Measurements from ENCODE around the gene ABCC6.
"Not testable (repeated sequence)": the region's sequence is repeated elsewhere in the genome, so short reads cannot be mapped to it uniquely, and the experiment has no call there.

Gene ABCC6

DNA sequence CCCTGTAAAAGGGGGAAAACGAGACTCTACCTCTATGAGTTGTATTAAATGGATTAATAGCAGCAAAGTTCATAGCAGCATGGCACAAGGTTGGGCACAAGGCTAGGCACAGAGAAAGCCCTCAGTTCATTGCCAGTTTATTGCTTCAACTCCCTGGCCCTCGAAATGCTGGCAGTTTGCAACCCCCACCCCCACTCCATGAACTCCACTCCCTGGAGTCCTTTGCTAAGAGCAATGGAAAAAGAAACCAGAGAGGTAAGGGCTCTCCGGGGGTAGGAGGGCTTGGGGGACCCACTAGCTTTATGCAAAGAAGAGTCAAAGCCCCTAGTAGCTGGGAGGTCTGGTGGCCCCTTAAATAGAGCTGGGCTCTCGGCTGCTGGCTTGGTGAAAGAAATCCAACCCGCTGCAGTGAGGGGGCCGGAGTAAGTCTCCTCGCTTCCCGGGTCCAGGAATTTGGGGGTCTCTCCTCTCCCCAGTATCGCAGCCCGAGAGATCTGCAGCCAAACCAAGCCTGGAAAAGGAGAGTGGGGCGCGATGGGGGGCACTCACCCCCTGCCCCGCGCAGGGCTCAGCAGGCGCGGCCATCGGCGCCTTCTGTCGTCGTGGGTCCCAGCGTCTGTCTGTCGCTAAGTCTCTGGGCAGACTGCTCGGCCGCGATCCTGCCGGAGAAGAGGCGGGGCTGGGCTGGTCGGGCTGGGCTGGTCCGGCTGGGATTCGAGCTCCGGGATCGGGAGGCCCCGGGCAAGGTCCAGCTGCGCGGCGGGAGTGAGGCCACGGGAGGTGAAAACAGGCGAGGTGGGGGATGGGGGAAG, at the start of gene ABCC6:
ABCC6 (minus strand) TSS at position 645 of the 812 bp plus-strand sequence; CDS start at position 585, 60 bp downstream.
- DNase-seq, result not testable (repeated sequence)

- not testable (repeated sequence) for DNase-seq
Measured at GRCh38 chr16:16272573-16273221, 49.4 kb upstream of the ABCC6 start.

GRCh38 chr16:16271658-16272057, 48.4 kb upstream of the ABCC6 start:
- not testable (repeated sequence) for DNase-seq

DNA sequence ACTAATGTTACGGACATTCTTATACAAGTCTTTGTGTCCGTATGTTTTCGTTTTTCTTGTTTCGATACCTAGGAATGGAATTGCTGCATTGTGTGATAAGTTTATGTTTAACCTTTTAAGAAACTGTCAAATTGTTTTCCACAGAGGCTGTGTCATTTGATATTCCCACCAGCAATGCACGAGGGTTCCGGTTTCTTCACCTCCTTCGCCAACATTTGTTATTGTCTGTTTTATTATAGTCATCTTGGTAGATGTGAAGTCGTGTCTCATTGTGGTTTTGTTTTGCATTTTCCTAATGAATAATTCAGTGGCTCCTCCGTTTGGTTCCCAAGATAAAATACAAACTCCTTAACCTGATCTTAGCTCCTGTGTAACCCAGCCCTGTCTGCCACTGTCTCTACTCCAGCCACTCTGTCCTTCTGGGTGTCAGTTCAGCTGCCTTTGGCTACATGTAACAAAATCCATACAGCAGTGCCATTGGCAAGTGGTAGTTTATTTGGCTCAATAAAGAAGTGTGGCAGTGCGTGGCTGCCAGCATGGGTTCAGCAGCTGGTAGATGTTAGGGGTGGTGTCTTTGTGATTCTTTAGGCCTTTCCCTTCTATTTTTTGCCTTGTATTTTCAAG, 45.0 kb upstream of the ABCC6 start:
- DNase-seq, result not testable (repeated sequence)

DNA sequence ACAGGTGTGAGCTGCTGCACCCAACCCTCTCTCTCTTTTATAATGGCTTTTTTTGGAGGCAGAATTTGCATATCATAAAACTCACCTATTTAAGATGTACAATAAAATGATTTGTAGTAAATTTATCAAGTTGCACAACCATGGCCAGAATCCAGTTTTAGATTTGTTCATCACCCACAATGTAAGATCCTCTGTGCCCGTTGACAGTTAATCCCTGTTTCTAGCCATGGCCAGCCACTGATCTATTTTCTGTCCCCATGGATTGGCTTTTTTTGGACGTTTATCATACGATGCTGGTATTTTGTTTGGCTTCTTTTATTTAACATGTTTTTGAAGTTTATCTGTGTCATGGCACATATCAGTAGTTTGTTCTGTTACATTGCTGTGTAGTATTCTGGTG, 44.4 kb upstream of the ABCC6 start:
- DNase-seq, result not testable (repeated sequence)

GRCh38 chr16:16265044-16265443, 41.8 kb upstream of the ABCC6 start:
- not testable (repeated sequence) for DNase-seq

GRCh38 chr16:16263947-16264346, 40.7 kb upstream of the ABCC6 start:
- not testable (repeated sequence) for DNase-seq

GRCh38 chr16:16262954-16263555, 39.8 kb upstream of the ABCC6 start:
- not testable (repeated sequence) for DNase-seq

DNA sequence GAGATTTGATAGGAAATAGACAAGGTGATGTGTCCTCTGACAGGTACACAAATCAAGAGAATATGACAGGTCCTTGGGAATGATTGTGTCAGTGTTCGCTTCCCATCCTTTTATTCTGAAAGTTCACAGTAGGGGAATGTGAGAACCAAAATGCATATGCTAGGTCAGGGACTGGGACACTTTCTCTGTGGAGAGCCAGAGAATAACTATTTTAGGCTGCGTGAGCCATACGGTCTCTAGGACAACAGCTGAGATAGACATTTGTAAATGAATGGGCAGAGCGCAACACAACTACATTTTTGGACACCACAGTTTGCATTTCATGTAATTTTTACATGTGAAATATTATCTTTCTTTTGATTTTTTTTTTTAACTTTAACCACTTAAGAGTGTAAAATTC, 36.7 kb upstream of the ABCC6 start:
- not testable (repeated sequence) for DNase-seq

DNA sequence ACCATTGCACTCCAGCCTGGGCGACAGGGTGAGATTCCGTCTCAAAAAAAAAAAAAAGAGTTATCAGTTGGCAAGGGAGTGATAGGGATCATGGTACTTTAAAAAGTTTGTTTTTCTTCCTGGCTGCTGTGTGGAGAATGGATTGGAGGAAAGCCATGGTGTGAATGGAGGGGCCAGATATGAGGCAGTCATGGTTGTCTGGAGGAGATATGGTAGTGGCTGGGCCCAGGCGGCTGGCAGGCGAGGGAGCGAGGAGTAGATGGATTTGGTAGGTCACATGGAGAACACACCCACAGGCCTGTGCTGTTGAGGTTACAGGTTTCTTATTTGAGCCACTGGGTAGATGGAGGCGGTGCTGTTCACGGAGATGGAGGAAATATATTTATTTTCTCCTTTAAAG, 35.5 kb upstream of the ABCC6 start:
- DNase-seq, result not testable (repeated sequence)

- DNase-seq, result not testable (repeated sequence)
Measured at GRCh38 chr16:16257301-16257923, 34.1 kb upstream of the ABCC6 start.

- DNase-seq, result not testable (repeated sequence)
Measured at GRCh38 chr16:16252377-16252776, 29.1 kb upstream of the ABCC6 start.

GRCh38 chr16:16249621-16250330, 26.5 kb upstream of the ABCC6 start:
- not testable (repeated sequence) for DNase-seq

- not testable (repeated sequence) for DNase-seq
Measured at GRCh38 chr16:16247439-16247838, 24.1 kb upstream of the ABCC6 start.

GRCh38 chr16:16246578-16247262, 23.4 kb upstream of the ABCC6 start:
- not testable (repeated sequence) for DNase-seq

DNA sequence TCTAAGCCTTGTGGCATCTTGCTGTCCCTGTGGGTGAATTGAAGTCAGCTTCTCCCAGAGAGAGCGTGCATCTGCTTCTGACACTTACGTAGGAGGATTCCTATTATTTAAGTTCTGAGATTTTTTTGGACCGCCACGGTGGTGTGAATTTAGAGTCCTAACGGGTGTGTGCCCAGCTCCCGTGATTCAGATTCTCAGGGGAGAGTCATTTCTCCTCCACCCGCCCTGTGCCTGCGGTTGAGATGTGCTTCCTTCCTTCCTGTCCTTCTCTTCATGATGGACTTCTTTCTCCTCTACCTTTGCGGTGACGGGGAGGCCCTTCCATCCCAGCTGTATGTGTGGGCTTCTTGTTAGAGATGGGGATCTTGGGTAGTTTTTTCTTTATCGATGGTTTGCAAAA, 20.6 kb upstream of the ABCC6 start:
- DNase-seq, result not testable (repeated sequence)

DNA sequence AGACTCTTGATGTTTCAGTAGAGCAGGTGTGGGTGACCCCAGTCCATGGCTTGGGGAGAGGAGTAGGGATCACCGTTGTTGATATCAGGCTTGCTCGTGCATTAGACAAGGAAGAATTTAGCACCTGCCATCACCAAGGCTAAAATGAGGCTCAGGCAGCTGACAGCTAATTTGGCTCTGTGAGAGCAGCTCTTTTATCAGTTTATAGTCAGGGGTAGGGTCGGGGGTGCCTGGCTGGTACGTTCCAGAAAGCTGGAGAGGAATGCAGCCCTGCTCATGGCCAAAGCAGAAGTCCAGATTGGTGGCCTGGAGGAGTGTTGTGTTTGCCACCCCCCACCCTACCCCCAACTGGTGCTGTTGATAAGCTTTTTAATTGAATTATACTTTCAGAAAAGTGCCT, 17.4 kb upstream of the ABCC6 start:
- DNase-seq, result not testable (repeated sequence)

DNA sequence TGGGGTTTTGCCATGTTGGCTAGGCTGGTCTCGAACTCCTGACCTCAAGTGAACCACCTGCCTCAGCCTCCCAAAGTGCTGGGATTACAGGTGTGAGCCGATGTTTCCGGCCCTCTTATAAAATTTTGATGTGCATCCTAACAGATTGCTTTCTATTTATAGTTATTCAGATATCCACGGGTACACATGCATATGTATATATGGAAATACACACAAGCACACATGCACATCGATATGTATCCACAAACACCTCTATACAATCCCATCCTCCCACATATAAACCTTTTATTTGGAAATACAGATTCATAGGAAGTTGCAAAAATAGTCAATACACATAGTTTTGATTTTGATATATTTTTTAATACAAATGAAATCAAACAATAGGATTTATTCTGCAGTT, 14.4 kb upstream of the ABCC6 start:
- not testable (repeated sequence) for DNase-seq

- not testable (repeated sequence) for DNase-seq
Measured at GRCh38 chr16:16237071-16237470, 13.8 kb upstream of the ABCC6 start.

DNA sequence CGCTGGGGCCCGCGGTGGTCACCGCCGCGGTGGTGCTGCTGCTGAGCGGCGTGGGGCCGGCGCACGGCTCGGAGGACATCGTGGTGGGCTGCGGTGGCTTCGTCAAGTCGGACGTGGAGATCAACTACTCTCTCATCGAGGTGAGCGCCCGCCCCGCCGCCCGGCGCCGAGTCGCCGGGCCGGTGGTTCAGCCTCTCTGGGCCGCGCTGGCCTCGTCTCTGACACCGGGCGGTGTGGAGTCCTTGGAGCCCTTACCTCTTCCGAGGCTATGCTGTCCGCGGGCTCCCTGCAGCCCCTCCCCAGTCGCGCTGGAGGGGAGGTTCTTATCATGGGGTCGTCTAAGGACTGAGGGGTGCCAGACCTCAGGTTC, 9.4 kb upstream of the ABCC6 start:
- DNase-seq, result not testable (repeated sequence)

GRCh38 chr16:16223662-16224241, 458 bp upstream of the ABCC6 start:
- not testable (repeated sequence) for DNase-seq

Data from activated naive CD4-positive, alpha-beta T cell treated with Interleukin-2 at 50 U/mL for 16 hours (primary cell).